SH-SY5Y (cell line): Measurements from ENCODE around the gene AQP9.

Experiments
- GATA2 ChIP-seq: IDR thresholded peaks from 2 replicates; pipeline ENCODE4 v1.6.1; 2011; ENCODE audit warnings: mild to moderate bottlenecking, low read depth, low read length
- GATA3 ChIP-seq: IDR thresholded peaks from 2 replicates; pipeline ENCODE4 v1.6.1; 2011; ENCODE audit warnings: low read depth, mild to moderate bottlenecking, low read length, moderate library complexity

DNA sequence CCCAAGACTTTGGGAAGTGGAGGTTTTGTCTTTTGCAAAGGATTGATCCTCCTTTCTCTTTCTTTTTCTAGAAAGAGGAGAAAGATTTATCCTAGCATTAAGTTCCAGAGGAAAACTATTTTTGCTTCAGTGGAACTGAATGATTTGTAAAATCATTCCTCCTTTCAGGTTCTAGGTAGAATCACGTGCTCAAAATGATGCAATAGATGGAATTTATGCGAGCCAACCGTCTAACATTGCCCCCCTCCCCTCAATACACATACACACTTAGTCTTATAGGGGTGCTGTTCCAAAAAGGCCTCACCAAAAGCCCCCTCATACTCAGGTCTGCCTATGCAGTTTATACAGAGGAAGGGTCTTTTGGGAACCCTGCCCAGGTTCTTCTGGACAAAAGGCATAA, 85.3 kb downstream of the AQP9 start:
- TF ChIP-seq GATA2 (no peak), GATA3 (no peak)
